PC-3 (cell line): ENCODE measurements around the gene TXNDC12. TPM values are rescaled to one million over a fixed set of nuclear protein-coding genes. Genes with fewer than 3 reads are reported as not detected.

Experiments used
- ATAC-seq: fragments of 200-7000 bp; cut with Tn5 transposase; 2 replicates; pipeline ENCODE4 v1.9.1; 2020; ENCODE audit warnings: mild to moderate bottlenecking, moderate library complexity
- BruUV-seq: library from RNA; stranded (reverse); fragments of 400-500 nt; replicated peaks from 2 replicates; lab custom pipeline; 2021; lab: Mats Ljungman, UMichigan
- CTCF ChIA-PET: fragments of 300-600 bp; sonication (Branson Sonifier 250); formaldehyde crosslinking; loops from one replicate; lab custom pipeline; 2022; ENCODE audit warnings: antibody characterized with exemption; lab: Charles Lee
- POLR2A ChIA-PET: fragments of 300-600 bp; sonication (Branson Sonifier 250); formaldehyde crosslinking; loops from one replicate; lab custom pipeline; 2022; ENCODE audit warnings: antibody characterized with exemption; ENCODE audit not compliant: unreplicated experiment; lab: Charles Lee
- DNase-seq: peaks from one replicate; pipeline ENCODE4 v3.0.0-alpha.2; 2015
- H2AFZ ChIP-seq: fragments of 300-600 bp; sonication (generic); 2 replicates; pipeline ENCODE4 v1.6.0; 2016; ENCODE audit warnings: antibody characterized with exemption, low read length
- H3F3A ChIP-seq: fragments of 300-600 bp; sonication (generic); one replicate; pipeline ENCODE4 v1.6.0; 2017; ENCODE audit warnings: antibody characterized with exemption, low read length, control low read depth, mild to moderate bottlenecking; ENCODE audit not compliant: unreplicated experiment
- H3K27ac ChIP-seq: fragments of 300-600 bp; sonication (generic); 2 replicates; pipeline ENCODE4 v1.5.1; 2016; ENCODE audit warnings: mild to moderate bottlenecking, low read length
- H3K27me3 ChIP-seq: fragments of 300-600 bp; sonication (generic); 2 replicates; pipeline ENCODE4 v1.6.1; 2016; ENCODE audit warnings: low read length, mixed read lengths
- H3K36me3 ChIP-seq: fragments of 300-600 bp; sonication (generic); 2 replicates; pipeline ENCODE4 v1.6.1; 2016; ENCODE audit warnings: low read depth, mixed run types, low read length, mixed read lengths
- H3K4me1 ChIP-seq: fragments of 300-600 bp; sonication (generic); 2 replicates; pipeline ENCODE4 v1.5.1; 2016; ENCODE audit warnings: low read length; ENCODE audit not compliant: insufficient read depth
- H3K4me2 ChIP-seq: fragments of 300-600 bp; sonication (generic); 2 replicates; pipeline ENCODE4 v1.6.0; 2016; ENCODE audit warnings: low read length
- H3K4me3 ChIP-seq: fragments of 300-600 bp; sonication (generic); 2 replicates; pipeline ENCODE4 v1.5.1; 2016; ENCODE audit warnings: mild to moderate bottlenecking, low read length, mixed read lengths
- H3K79me2 ChIP-seq: fragments of 300-600 bp; sonication (generic); 2 replicates; pipeline ENCODE4 v1.6.1; 2017; ENCODE audit warnings: low read length, mixed read lengths
- H3K9ac ChIP-seq: fragments of 300-600 bp; sonication (generic); 2 replicates; pipeline ENCODE4 v1.6.0; 2016; ENCODE audit warnings: mild to moderate bottlenecking, low read length
- H3K9me2 ChIP-seq: fragments of 300-600 bp; sonication (generic); replicated peaks from 2 replicates; pipeline ENCODE4 v1.6.1; 2016; ENCODE audit warnings: mixed run types, low read length, mixed read lengths
- H3K9me3 ChIP-seq: fragments of 300-600 bp; sonication (generic); 2 replicates; pipeline ENCODE4 v1.6.1; 2016; ENCODE audit warnings: low read length, mixed read lengths
- H4K20me1 ChIP-seq: fragments of 300-600 bp; sonication (generic); 2 replicates; pipeline ENCODE4 v1.6.1; 2016; ENCODE audit warnings: low read length, mixed read lengths
- EZH2 ChIP-seq: fragments of 300-600 bp; sonication (generic); IDR thresholded peaks from one replicate; pipeline ENCODE4 v1.6.1; 2017; ENCODE audit warnings: antibody characterized with exemption, mild to moderate bottlenecking, low read length; ENCODE audit not compliant: unreplicated experiment
- EZH2phosphoT487 ChIP-seq: fragments of 300-600 bp; sonication (generic); IDR thresholded peaks from 2 replicates; pipeline ENCODE4 v1.6.1; 2018; ENCODE audit warnings: mild to moderate bottlenecking, antibody characterized with exemption, low read length, borderline replicate concordance
- intact Hi-C: fragments of 100-400 bp; cut with micrococcal nuclease; formaldehyde crosslinking; loops from 2 replicates; pipeline ENCODE4 v1.9.0; 2023
- total RNA-seq: library from RNA; depleted of rRNA; stranded (reverse); fragments of >200 nt; gene quantifications from 2 replicates; pipeline ENCODE4 v1.2.3, GENCODE V29; 2014; rRNA removed
- TF ChIP-seq, protein P1 (sequence below): fragments of 300-600 bp; sonication (generic); conservative IDR thresholded peaks from 2 replicates; pipeline ENCODE4 v1.5.1; 2017; ENCODE audit warnings: antibody characterized with exemption, low read depth, mild to moderate bottlenecking, low read length

Gene TXNDC12
- total RNA-seq, 1 experiment from 2014 or later: 36.8 TPM

GRCh38 chr1:51973587-51974474, 81.2 kb downstream of the TXNDC12 start:
- Histone ChIP-seq H3K4me3 (no peak overlapping the region), H3K27ac (peak overlapping the region; percentile 20), H3K4me1 (peaks cover 50% of the 10 kb centered on the region), H3F3A (no peaks in the 10 kb centered on the region), H2AFZ (no peak overlapping the region), H3K4me2 (peak overlapping the region; percentile 41), H3K27me3 (no peaks in the 10 kb centered on the region), H3K36me3 (no peaks in the 10 kb centered on the region), H3K9me2 (no peaks in the 10 kb centered on the region), H3K9me3 (no peaks in the 10 kb centered on the region), H3K79me2 (no peaks in the 10 kb centered on the region), H4K20me1 (no peaks in the 10 kb centered on the region), H3K9ac (no peak overlapping the region)
- ATAC-seq: peak; percentile 9; the same call in 1 of the 2 replicates
- intact Hi-C loops: no loop called here
- CTCF ChIA-PET: no interaction called here
- BruUV-seq: no TSS peak
- DNase-seq: peak; percentile 49
- TF ChIP-seq EZH2phosphoT487 (no peak), EZH2 (no peak)
- TF ChIP-seq, protein P1, sequence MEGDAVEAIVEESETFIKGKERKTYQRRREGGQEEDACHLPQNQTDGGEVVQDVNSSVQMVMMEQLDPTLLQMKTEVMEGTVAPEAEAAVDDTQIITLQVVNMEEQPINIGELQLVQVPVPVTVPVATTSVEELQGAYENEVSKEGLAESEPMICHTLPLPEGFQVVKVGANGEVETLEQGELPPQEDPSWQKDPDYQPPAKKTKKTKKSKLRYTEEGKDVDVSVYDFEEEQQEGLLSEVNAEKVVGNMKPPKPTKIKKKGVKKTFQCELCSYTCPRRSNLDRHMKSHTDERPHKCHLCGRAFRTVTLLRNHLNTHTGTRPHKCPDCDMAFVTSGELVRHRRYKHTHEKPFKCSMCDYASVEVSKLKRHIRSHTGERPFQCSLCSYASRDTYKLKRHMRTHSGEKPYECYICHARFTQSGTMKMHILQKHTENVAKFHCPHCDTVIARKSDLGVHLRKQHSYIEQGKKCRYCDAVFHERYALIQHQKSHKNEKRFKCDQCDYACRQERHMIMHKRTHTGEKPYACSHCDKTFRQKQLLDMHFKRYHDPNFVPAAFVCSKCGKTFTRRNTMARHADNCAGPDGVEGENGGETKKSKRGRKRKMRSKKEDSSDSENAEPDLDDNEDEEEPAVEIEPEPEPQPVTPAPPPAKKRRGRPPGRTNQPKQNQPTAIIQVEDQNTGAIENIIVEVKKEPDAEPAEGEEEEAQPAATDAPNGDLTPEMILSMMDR: no peak
- POLR2A ChIA-PET: no interaction called here

Other genes with a start within 250 kb of the TXNDC12 start
- gene NRDC, start 176.5 kb downstream of the TXNDC12 start, total RNA-seq: 96.8 and 116 TPM in 2 replicates
- gene RAB3B, start 64.5 kb downstream of the TXNDC12 start, total RNA-seq: 4.5 and 5.0 TPM in 2 replicates
- 9.7 and 12.8 TPM in 2 replicates for gene KTI12, start 21.4 kb downstream of the TXNDC12 start, total RNA-seq
- gene BTF3L4, start 1.1 kb upstream of the TXNDC12 start, total RNA-seq: 33.8 and 50.4 TPM in 2 replicates
- 14.2 and 16.6 TPM in 2 replicates for gene ZFYVE9, start 86.9 kb upstream of the TXNDC12 start, total RNA-seq